ENCODE data around the gene MTSS2. TPM values are rescaled to one million over a fixed set of nuclear protein-coding genes. Genes with fewer than 3 reads are reported as not detected.

The MTSS2 gene
- polyA plus RNA-seq, 1 of the 3 experiments (the other 2 are of a cell fraction): 54.1 TPM

DNA sequence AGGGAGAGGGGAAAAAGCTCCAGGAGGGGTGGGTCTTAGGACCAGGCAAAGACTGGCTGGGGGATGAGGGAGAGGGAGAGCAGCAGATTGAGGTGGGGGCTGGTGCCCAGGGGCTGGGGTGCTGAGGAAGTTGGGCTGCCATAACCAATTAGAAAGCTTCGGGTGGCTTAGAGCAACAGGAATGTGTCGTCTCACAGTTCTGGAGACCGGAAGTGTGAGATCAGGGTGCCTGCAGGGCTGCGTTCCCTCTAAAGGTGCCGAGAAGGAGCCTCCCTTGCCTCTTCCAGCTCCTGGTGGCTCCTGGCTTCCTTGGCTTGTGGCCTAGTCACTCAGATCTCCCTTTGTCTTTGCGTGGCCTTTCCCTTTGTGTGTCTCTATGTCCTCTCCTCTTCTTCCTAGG is 37.2 kb downstream of the MTSS2 start:
- peak overlapping the region in 1 of 2 experiments; percentile 36; a peak in 2 of 4 replicates for H3K27ac ChIP-seq (ENCODE audit: low read depth in 2 of 2, low read length in 1 of 2)
- no peaks in the 10 kb centered on the region for H3K27me3 ChIP-seq (ENCODE audit: insufficient read depth)
- H3K4me1 ChIP-seq (ENCODE audit: control insufficient read depth in 1 of 2, insufficient read depth in 2 of 2, low read depth in 1 of 2, low read length in 1 of 2): peaks cover 0 to 18% of the 10 kb centered on the region in 2 experiments; a peak in 1 of 4 replicates
- H3K9ac ChIP-seq: no peak overlapping the region
- H3K9me3 ChIP-seq: no peaks in the 10 kb centered on the region
- 90% methylated on average over 3 of the region's 6 CpGs for WGBS (ENCODE audit: low lambda C conversion rate)
- no peak for TF ChIP-seq MXI1 (IDR thresholded peaks at IDR 0.05; ENCODE audit: low read depth, low read length)
- no peak for TF ChIP-seq FOXJ3 (CRISPR knock-in tag; IDR thresholded peaks at IDR 0.05)
- TF ChIP-seq POLR2AphosphoS5 (IDR thresholded peaks at IDR 0.05; ENCODE audit: low read depth, low read length): no peak
- TF ChIP-seq IRF3 (IDR thresholded peaks at IDR 0.05; ENCODE audit: low read depth, low read length): no peak
- TF ChIP-seq MEF2A (IDR thresholded peaks at IDR 0.05; ENCODE audit: borderline replicate concordance, low read depth): no peak
- no peak for TF ChIP-seq RCOR1 (IDR thresholded peaks at IDR 0.05; ENCODE audit: low read length)
- TF ChIP-seq ZBTB33 (IDR thresholded peaks at IDR 0.05; ENCODE audit: borderline replicate concordance, low read depth): no peak
- no peaks in the 10 kb centered on the region for H3K36me3 ChIP-seq (replicated peaks in 1 of 2; ENCODE audit: control insufficient read depth in 1 of 2, insufficient read depth in 2 of 2, low read length in 1 of 2)
- H4K20me1 ChIP-seq (ENCODE audit: insufficient read depth): no peaks in the 10 kb centered on the region
- no peaks in the 10 kb centered on the region for H3F3A ChIP-seq (replicated peaks; ENCODE audit: insufficient read depth)
- H2AFZ ChIP-seq (ENCODE audit: low read depth): no peak overlapping the region
- H3K9me2 ChIP-seq: no peaks in the 10 kb centered on the region
- H3K4me3 ChIP-seq (ENCODE audit: low read depth in 2 of 2, low read length in 1 of 2): no peak overlapping the region
- H3K4me2 ChIP-seq: no peak overlapping the region
- no peak for DNase-seq
- H3K79me2 ChIP-seq (ENCODE audit: insufficient read depth): no peaks in the 10 kb centered on the region
- POLR2A ChIA-PET: no interaction called here
- CTCF ChIA-PET: no interaction called here

GRCh38 chr16:70647441-70648359 is 38.2 kb downstream of the MTSS2 start:
- Histone ChIP-seq H2AFZ (ENCODE audit: low read depth) (no peak overlapping the region), H3K27ac (ENCODE audit: low read depth in 2 of 2, low read length in 1 of 2) (no peak overlapping the region), H3K27me3 (ENCODE audit: insufficient read depth) (no peaks in the 10 kb centered on the region), H3K9ac (no peak overlapping the region), H4K20me1 (ENCODE audit: insufficient read depth) (no peaks in the 10 kb centered on the region), H3K79me2 (ENCODE audit: insufficient read depth) (no peaks in the 10 kb centered on the region), H3K4me1 (ENCODE audit: control insufficient read depth in 1 of 2, insufficient read depth in 2 of 2, low read depth in 1 of 2, low read length in 1 of 2) (peaks cover 0 to 18% of the 10 kb centered on the region in 2 experiments; a peak in 1 of 4 replicates), H3K4me2 (no peak overlapping the region), H3F3A (replicated peaks; ENCODE audit: insufficient read depth) (no peaks in the 10 kb centered on the region), H3K36me3 (replicated peaks in 1 of 2; ENCODE audit: control insufficient read depth in 1 of 2, insufficient read depth in 2 of 2, low read length in 1 of 2) (no peaks in the 10 kb centered on the region), H3K9me3 (no peaks in the 10 kb centered on the region), H3K4me3 (ENCODE audit: low read depth in 2 of 2, low read length in 1 of 2) (no peak overlapping the region), H3K9me2 (no peaks in the 10 kb centered on the region)
- ChIA-PET POLR2A (no interaction called here), CTCF (interaction anchor here (1.8 kb wide), 1 partner anchor 123 kb away, joined by 6 read pairs; no protein-coding TSS in a partner anchor)
- DNase-seq: no peak
- WGBS (ENCODE audit: low lambda C conversion rate): 90% methylated on average over 15 of the region's 15 CpGs
- TF ChIP-seq EP300 (IDR thresholded peaks at IDR 0.05; ENCODE audit: borderline replicate concordance in 1 of 2, low read depth in 1 of 2, low read length in 1 of 2) (no peak), TAF1 (IDR thresholded peaks at IDR 0.05; ENCODE audit: borderline replicate concordance, low read depth, low read length) (no peak), MEF2A (IDR thresholded peaks at IDR 0.05; ENCODE audit: borderline replicate concordance, low read depth) (no peak), RXRA (IDR thresholded peaks at IDR 0.05; ENCODE audit: borderline replicate concordance, low read depth) (no peak), FOXM1 (IDR thresholded peaks at IDR 0.05; ENCODE audit: low read depth) (no peak), NRF1 (IDR thresholded peaks at IDR 0.05; ENCODE audit: low read depth, low read length) (no peak)
